ENCODE results near the gene CFAP45.
A peak's percentile ranks its signal among the peaks of the same experiment; 100 is the strongest.
"Not testable (repeated sequence)": the region's sequence is repeated elsewhere in the genome, so short reads cannot be mapped to it uniquely, and the experiment has no call there.

CFAP45 gene

DNA sequence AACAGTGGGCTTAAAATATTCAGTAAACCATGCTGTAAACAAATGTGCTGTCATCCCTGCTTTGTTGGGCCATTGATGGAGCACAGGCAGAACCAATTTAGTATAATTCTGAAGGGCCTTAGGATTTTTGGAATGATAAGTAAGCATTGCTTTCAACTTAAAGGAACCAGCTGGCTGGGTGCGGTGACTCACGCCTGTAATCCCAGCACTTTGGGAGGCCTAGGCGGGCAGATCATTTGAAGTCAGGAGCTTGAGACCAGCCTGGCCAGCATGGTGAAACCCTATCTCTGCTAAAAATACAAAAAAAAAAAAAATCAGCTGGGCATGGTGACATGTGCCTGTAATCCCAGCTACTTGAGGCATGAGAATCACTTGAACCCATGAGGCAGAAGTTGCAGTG, 4.1 kb upstream of the CFAP45 start:
- not testable (repeated sequence) for DNase-seq

DNA sequence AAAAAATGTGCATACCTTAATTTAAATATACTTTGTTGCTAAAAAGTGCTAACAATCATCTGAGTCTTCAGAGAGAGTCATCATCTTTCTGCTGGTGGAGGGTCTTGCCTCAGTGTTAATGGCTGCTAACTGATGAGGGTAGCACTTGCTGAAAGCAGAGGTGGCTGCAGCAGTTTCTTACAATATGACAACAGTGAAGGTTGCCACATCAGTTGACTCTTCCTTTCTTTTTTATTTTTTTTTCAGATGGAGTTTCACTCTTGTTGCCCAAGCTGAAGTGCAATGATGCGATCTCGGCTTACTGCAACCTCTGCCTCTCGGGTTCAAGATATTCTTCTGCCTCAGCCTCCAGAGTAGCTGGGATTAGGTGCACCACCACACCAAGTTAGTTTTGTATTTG, 2.6 kb upstream of the CFAP45 start:
- no peak for DNase-seq

DNA sequence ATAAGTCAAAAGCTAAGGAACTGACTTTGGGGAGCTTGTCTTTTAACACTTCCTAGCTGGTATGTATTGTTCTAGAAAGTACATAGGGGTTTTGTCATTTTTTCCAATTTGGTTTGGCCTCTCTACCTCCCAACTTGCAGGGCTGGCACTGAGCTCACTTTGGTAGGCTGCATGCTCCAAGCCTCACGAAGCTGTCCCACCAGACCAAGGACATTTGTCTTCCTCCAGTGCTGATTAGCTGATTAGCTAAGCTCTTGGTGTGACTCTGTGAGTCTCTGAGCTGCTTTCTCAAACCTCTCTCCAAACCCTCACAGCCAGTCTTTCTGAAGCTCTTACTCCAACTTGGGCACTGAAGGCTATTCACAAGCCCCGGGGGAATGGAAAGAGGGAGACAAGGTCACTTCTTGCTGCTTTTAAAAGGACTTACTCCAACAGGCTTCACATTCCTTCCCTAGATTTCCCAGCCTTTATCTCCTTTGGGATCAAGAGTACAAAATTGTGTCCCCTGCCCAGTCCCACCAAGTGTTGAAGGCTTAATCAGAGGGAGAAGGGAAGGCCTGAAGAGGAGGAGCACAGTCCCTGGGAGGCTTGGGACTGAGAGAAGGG, 893 bp upstream of the CFAP45 start:
- no peak for DNase-seq

DNA sequence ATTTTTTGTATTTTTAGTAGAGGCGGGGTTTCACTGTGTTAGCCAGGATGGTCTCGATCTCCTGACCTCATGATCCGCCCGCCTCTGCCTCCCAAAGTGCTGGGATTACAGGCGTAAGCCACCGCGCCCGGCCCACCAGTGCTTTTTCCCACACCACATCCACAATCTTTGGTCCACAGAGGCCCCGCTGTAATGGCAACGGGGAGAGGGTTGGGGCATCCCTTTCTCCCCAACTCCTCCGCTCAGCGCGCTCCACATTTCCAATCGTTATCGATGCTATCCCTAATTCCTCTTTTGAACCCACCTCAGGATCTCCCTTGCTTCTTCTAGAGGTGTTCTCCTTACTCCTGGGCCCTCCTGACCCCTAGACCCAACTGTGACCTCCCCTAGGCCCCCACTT, 331 bp downstream of the CFAP45 start:
- not testable (repeated sequence) for DNase-seq

DNA sequence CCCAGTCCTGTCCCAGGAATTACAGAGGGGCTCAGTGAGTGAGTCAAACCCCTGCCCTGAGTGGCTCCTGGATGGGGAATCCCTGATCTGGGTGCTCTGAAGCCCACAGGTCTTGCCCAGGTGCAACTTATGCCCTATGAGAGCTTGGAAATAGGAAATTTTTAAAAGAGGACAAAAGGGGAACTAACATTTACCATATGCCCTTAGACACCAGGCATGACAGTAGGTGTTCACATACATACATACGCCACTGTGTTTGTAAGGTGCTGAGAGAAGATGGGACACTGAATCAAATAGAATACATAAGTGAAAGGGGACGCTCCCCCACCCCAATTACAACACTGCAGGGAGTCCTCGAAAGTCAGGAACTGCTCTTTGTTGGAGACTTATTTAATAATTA, 1.4 kb downstream of the CFAP45 start:
- DNase-seq = no peak

DNA sequence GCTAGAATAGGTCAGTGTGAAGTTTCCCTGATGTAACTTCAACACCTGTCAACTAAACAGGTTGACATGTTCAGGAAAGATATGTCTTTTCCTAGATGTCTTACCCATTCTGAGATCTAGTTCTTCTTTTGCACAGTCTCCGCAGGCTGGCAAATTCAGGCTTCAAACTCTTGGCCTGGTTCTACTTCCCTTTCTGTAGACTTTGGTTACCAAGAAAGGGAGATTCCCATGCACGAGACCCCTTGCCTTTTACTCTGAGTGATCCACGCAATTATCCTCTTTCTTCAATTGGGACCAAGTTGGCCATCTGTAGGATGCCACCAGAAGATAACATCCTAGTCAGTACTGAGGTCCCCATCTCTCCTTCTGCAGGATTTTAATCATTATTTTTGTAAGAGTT, 2.0 kb downstream of the CFAP45 start:
- DNase-seq = no peak

DNA sequence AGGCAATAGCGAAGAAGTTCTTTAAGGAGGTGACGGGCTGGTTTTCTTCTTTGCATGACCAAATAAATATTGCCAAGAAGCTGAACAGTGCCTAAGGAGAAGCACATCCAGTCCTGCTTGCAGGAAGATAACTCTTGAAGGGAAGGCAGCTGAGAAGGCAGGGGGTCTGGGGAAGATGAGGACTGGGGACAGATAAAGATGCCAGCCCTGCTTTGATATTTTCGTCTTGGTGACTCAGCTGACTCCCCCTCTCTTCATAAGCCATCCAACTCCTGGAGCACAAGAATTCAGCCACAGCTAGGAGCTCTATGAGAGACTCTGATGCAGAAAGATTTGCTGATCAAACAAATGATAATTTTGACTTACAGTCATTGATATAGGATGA, 3.4 kb downstream of the CFAP45 start:
- no peak for DNase-seq

DNA sequence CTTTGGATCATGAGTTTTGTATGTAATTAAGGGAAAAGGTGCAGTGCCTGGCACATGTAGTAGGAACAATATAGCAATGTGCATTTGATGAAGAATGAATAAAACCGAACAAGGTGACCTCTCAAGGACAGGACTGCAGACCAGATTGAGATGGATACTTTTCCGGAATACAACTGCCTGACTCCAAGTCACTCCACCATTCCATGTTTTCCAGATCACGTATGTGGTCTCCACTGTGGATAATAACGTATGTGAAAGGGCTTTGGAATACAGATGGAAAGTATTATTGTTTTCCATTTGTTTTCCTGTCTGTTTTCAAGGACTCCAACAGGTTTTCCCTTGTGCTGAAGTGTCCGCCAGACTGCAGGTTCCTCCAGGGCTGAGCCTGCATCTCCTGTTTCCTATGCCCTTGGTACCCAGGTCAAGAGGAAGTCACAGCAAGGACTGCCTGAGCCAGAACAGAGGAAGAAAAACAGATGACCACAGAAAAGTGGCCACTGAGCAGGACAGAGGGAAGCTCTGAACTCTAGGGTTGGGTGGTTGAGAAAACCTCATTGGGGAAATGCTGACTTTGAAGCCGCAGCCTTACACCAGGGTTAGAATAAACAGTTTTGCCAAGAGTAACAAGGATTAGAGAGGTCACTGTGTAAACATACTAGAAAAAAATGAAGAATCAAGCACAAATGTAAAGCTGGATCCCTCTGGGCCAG, 4.0 kb downstream of the CFAP45 start:
- DNase-seq = no peak

DNA sequence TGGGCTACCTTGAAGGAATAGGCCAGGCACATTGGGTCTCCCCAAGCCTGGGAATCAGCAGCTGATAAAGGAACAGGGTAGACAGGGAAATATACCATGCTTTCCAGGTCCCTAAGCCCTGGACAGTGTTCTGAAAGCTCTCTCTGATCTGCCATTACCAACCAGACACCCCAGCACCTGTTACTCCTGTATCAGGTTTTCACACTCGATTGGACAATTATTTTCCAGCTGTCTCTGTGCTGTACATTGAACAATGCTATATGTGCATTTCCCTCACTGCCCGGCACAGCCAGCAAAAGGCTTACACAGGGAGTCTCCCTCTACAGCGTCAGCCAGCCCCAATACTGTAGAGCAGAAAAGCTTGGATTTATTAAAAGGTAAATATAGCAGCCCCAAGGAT, 4.7 kb downstream of the CFAP45 start:
- no peak for DNase-seq

DNA sequence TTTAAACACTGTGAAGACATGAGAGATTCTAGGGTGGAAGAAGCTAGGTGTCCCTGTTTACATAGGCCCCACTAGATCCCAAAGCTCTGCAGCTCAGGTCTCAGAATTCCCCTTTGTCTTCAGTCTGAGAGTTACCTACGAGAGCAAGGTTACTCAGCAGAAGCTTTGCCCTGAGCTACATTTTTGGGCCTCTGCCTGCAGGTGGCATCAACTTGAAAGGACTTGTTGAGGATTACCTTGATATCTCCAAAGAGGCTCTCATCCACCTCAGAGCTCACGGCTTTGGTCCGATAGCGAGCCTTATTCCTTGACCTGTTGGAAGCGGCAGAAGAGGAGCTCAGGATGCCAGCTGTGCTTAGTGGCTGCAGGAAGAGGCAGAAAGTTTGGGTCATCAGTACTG, 7.0 kb downstream of the CFAP45 start:
- peak; percentile 23 for DNase-seq

DNA sequence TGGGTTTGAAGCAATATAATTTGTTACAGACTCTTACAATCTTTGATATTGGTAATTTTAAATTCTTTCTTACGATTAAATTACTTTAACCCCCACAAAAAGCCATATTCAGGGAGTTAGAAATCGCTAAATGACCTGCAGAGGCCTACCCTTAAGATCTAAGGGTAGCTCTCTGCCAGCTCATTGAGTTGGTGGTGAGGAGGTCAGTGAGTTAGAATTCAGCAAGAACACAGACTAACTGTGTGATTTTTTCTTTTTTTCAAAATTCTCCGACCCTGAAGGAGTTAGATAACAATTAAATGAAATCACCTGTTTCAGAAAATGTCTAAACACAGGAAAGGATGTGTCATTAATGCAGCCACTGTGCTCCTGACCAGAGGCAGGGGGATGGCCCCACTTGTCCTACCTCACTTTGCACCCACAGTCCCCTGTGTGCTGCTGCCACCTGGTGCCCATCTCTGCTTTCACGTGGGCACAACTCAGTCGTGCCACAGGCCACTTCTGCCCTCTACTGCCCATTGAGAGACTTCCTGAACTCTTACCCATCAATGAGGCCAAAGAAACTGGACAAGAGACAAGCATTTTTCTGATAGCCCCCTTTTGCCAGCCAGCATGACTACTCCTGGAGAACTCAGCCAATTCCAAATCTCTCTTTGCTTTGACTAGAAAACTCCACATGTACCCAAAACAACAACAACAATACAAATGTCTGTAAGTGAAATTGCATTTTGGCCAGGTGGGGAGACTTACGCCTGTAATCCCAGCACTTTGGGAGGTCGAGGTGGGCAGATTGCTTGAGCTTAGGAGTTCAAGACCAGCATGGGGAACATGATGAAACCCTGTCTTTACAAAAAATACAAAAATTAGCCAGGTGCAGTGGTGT, 8.4 kb downstream of the CFAP45 start:
- DNase-seq = peak; percentile 86

DNA sequence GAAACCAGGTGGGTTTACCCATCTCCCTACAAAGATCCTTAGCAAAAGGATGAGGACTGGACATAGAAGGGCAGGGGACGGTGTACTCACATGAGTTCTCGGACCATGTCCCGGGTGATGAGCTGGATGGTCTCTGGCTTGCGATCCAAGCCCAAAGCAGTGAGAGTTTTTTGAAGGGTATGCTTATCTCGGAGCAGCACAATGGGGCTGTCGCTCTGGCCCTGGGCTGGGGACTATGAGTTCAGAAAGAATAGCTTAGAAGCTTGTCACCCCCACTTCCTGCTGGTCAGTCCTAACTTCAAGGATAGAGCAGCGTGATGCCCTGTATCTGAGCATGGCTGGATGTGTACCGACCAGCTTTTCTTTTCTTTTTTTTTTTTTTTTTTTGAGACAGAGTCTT, 9.6 kb downstream of the CFAP45 start:
- no peak for DNase-seq

DNA sequence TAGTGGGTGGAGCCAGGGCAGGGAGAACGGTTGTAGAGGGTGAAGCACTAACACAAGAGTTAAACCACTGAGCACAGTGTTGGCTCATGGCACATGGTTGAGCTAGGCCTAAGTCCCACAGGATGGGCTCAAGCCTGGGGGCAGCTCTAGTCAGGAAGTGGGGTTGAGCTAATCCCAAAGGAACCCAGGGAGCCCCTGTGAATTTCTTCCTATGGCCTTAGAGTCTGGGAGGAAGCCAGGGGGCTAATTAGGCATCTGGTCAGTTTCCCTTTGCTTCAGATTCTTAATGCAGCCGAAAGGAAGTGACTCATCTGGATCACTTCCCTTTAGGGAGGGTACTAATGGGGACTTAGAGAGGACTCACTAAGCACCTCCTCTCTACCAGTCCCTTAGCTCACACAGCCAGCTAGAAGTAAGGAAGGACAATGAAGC, 10.1 kb downstream of the CFAP45 start:
- DNase-seq = no peak

DNA sequence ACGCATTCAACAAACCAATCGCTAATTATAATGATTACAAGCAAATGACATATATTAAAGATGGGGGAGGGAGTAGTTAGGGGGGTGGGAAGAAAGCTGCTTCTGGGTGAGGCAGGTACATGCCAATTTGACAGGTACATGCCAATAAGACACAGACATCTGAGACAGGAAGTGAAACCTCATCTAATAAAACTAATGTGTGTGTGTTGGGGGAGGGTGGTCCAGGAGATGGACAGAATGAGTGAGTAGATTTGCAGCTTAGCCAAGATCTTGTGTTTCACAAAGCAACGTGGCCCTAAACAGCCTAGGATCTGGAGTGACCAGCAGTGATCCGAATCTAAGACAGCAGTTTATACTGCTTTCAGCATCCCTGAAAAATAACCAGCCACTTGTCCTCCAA, 10.8 kb downstream of the CFAP45 start:
- no peak for DNase-seq

DNA sequence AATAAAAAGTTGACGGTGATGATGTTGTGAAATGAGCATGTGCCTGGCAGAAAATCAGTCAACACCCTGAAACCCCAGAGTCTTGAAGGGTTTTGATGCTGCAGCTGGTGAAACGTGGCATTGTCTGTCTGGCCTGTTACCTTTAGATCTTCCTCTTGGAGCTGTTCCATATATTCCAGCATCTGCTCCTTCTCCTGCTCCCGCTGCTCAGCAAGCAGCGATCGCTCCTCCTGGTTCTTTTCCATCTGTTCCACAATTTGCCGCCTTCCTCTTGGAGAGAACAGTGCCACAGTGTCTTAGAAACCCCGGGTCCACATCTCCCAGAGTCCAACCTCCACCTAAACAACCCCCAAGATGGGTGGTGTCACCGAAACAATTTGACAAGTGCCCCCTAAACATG, 15.7 kb downstream of the CFAP45 start:
- DNase-seq = no peak

DNA sequence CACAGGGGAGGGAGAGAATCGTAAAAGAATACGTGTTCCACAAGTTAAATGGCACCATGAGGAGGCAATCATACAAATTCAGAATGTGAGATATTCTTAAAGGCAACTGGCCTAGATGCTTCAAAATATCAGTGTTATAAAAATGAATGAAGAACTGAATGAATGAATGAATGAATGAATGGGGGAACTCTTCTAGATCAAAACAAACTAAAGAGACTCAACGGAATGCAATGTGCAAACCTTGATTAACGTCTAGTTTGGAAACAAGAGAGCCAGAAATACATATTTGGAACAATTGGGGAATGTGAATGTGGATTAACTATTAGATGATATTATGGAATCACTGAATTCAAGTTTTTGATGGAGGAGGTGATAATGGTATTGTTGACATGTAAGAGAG, 16.8 kb downstream of the CFAP45 start:
- DNase-seq = no peak

DNA sequence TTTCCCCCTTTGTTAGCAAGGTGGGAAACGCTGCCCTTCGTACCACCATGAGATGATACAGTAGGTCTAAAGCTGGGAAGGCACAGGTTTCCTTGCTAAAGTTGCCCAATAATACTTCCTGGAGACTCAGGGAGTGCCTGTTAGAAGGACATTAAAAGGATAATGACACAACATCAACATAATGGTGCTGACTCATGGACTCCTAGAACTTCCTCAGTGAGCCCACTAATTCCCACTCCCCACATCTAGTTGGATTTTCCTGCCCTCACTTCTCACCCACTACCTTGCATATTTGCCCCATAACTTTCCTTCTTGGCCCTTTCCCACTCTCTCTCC, 17.5 kb downstream of the CFAP45 start:
- no peak for DNase-seq

DNA sequence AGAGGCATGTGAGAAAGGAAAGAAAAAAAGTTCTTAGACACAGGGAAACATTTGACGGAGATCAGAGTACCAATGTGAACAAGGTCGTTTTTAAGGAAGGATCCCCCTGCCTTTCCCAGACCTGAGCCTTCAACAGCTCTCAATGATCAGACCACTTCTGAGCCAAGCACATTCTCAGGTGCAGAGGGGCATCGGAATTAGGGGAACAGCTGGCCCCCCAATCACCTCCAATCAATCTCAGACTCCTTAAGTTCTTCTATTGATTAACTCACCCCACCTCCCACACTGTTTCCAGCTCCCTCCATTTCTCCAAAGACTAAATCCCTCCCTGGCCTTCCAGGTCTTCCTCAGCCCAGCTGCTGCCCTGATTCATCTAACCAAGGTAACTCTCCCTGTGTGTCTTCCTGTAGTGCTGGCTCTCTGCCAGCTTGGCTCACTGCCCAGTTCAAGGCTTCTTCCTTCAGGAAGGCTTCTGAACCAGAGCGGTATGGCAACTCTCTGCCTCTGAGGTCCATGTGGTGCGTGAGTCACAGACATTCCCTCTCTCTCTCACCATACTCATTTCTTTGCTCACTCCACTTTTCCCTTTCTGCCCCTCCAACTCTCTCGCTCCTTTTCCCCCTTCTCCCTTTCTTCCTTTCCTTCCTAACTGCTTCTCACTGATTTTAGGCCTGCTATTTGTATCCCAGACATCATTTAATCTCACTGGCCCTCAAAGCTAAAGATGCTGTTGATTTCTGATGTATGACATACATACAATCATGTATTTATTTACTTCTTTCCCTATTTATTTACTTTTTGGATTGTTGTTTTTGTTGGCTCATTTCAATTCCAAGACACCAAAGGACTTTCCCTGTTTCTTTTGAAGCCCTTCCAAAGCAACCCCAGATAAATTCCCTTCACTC, 18.1 kb downstream of the CFAP45 start:
- DNase-seq = peak; percentile 47

DNA sequence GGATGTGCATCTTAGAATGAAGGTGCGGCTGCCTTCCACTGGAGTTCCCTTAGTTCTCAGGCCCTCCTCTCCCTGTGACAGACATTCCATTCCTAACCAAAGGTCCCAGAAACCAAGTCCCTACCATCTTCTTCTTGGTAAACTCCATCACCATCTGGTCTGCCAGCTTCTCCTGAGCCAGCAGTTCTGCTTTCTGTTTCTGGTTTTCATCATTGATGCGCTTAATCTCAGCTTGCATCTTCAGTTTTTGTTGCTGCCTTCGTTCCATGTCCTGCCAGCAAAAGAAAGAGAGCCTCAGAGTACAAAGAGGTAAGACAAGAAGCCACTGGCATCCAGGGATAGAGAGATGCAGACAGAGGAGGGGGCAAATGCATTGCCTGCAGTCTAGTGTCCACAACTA, 19.5 kb downstream of the CFAP45 start:
- no peak for DNase-seq

DNA sequence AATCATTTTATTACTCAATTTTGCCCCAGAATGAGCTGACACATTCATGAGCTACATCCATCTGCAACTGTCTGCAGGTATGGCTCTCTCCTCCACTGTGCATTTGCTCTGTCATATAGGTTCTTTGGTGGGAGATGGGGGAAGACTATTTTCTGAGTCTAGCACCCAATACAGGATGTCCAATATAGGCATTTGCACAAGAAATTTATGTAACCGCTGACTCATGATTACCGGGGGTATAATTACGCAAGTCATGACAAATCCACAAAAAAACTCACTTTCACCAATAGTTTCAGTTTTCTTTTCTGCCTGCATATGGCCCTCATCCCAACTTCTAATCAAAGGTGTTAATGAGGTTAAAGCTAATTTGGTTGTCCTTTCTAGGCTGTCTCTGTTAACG, 20.0 kb downstream of the CFAP45 start:
- no peak for DNase-seq

DNA sequence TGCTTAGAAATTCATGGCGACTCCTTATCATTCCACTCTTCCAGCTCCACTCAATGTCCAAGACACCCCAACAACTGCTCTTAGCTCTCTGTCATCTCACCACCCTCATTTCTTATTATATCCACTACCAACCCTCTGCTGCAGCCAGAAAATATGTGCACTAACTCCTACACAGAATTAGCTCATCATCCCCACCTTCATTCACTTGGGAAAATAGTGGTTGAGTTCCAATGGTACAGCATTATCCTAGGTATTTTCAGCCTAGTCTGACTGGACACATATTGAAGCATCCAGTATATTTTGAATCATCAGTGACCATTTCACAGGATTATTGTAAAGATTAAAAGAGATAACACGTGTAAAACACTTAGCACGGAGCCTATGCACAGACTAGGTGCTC, 20.8 kb downstream of the CFAP45 start:
- no peak for DNase-seq

DNA sequence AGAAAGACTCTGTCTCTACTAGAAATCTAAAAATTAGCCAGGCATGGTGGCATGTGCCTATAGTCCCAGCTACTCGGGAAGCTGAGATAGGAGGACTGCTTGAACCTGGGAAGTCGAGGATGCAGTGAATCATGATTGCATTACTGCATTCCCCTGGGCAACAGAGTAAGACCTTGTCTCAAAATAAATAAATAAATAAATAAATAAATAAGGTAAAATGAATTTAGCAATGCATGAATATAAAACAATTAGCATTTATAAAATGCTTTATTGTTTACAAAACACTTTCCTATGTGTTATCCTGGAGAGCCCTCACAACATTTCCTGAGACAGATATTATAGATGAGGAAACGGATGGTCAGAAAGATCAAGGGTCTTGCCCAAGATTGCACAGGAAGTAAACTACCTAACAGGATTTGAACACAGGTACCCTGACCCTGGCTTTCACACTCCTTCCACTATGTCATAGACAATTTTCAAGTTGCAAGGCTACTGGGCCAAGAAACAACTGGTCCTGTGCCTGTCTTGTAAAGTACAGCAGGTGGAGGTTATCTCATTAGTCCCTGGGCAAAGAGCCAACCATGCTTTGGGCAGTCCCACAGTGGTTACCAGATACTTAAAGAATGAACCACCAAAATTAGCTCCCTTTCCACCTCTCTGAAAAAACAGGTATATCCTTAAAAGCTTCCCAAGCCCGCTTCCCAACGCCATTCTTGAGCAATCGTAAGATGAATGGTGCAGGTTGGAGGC, 22.1 kb downstream of the CFAP45 start:
- no peak for DNase-seq
